Keratinocyte (primary cell): ENCODE measurements around the gene IFITM10. TPM values are rescaled to one million over a fixed set of nuclear protein-coding genes. Genes with fewer than 3 reads are reported as not detected.
"Not testable (repeated sequence)": the region's sequence is repeated elsewhere in the genome, so short reads cannot be mapped to it uniquely, and the experiment has no call there.

Experiments
- DNase-seq: peaks from one replicate; pipeline ENCODE4 v3.0.0-alpha.2; 2011; ENCODE audit warnings: low read depth, missing footprints, low spot score
- FAIRE-seq: peaks from 2 replicates; lab custom pipeline; 2011; peaks lifted over from hg19 to GRCh38; lab: Jason Lieb, UNC
- H2AFZ ChIP-seq: 2 replicates; pipeline ENCODE4 v1.6.0; 2012; ENCODE audit warnings: low read length, control low read depth, inconsistent platforms; ENCODE audit not compliant: control insufficient read depth
- H3K27ac ChIP-seq: 2 replicates; pipeline ENCODE4 v1.5.1; 2011; ENCODE audit warnings: low read length; ENCODE audit not compliant: control insufficient read depth, insufficient read depth
- H3K27me3 ChIP-seq: 3 replicates; pipeline ENCODE4 v1.6.0; 2011; ENCODE audit warnings: low read length; ENCODE audit not compliant: control insufficient read depth, insufficient read depth; ENCODE audit errors: extremely low read depth
- H3K36me3 ChIP-seq, 2 experiments: 2 replicates in 1 of 2; 3 replicates in 1 of 2; pipeline ENCODE4 v1.5.1; 2011; ENCODE audit warnings: low read length in 2 of 2, mild to moderate bottlenecking in 1 of 2; ENCODE audit not compliant: control insufficient read depth in 2 of 2, insufficient read depth in 2 of 2; ENCODE audit errors: extremely low read depth in 1 of 2
- H3K4me1 ChIP-seq: 3 replicates; pipeline ENCODE4 v1.5.1; 2011; ENCODE audit warnings: low read length; ENCODE audit not compliant: control insufficient read depth, insufficient read depth; ENCODE audit errors: extremely low read depth
- H3K4me2 ChIP-seq: 3 replicates; pipeline ENCODE4 v1.6.0; 2011; ENCODE audit warnings: low read depth, low read length; ENCODE audit not compliant: control insufficient read depth, insufficient read depth; ENCODE audit errors: extremely low read depth
- H3K4me3 ChIP-seq, 3 experiments: fragments of 200-600 bp in 1 of 3; sonication (generic) in 1 of 3; 2 replicates in 2 of 3; 3 replicates in 1 of 3; pipeline ENCODE4 v1.5.1; 2011 to 2016; ENCODE audit warnings: low read length in 3 of 3, mild to moderate bottlenecking in 3 of 3, control low read depth in 2 of 3, inconsistent platforms in 1 of 3, low read depth in 1 of 3, mixed read lengths in 1 of 3, mixed run types in 1 of 3, moderate library complexity in 1 of 3; ENCODE audit not compliant: control insufficient read depth in 2 of 3, insufficient read depth in 2 of 3; ENCODE audit errors: extremely low read depth in 1 of 3
- H3K79me2 ChIP-seq: 2 replicates; pipeline ENCODE4 v1.6.0; 2012; ENCODE audit warnings: low read length; ENCODE audit not compliant: control insufficient read depth, insufficient read depth
- H3K9ac ChIP-seq: 3 replicates; pipeline ENCODE4 v1.6.0; 2011; ENCODE audit warnings: low read length; ENCODE audit not compliant: control insufficient read depth, insufficient read depth; ENCODE audit errors: extremely low read depth
- H3K9me1 ChIP-seq: 3 replicates; pipeline ENCODE4 v1.6.0; 2011; ENCODE audit warnings: low read length; ENCODE audit not compliant: control insufficient read depth, insufficient read depth; ENCODE audit errors: extremely low read depth
- H3K9me3 ChIP-seq: 2 replicates; pipeline ENCODE4 v1.5.1; 2012; ENCODE audit warnings: low read depth, low read length; ENCODE audit not compliant: control insufficient read depth
- H4K20me1 ChIP-seq: 3 replicates; pipeline ENCODE4 v1.6.0; 2011; ENCODE audit warnings: low read length; ENCODE audit not compliant: control insufficient read depth, insufficient read depth; ENCODE audit errors: extremely low read depth
- CTCF ChIP-seq, 3 experiments: IDR thresholded peaks in 1 of 3; conservative IDR thresholded peaks in 1 of 3; optimal IDR thresholded peaks in 1 of 3; 2 replicates in 2 of 3; 3 replicates in 1 of 3; pipeline versions ENCODE3 to v1.5.1; 2011; ENCODE audit warnings: low read length in 3 of 3, mild to moderate bottlenecking in 3 of 3, moderate library complexity in 2 of 3, control low read depth in 1 of 3, inconsistent platforms in 1 of 3; ENCODE audit not compliant: insufficient read depth in 2 of 3; ENCODE audit errors: extremely low read depth in 1 of 3
- EZH2 ChIP-seq: IDR thresholded peaks from one replicate; pipeline ENCODE4 v1.6.1; 2012; ENCODE audit warnings: inconsistent platforms, mild to moderate bottlenecking, low read length, moderate library complexity
- dilution Hi-C: fragments of 300-500 bp; cut with MboI; formaldehyde crosslinking; loops from one replicate; pipeline ENCODE4 v1.7.0; 2020; ENCODE audit warnings: low sequenced_read_pairs; ENCODE audit not compliant: extremely low pct_ligation_motif_present
- polyA plus RNA-seq, 5 experiments: library from polyadenylated mRNA; depleted of rRNA in 3 of 5; stranded (reverse) in 3 of 5; stranded (forward) in 1 of 5; unstranded in 1 of 5; fragments of >200 nt; gene quantifications; 1 replicate in 1 of 5; 2 replicates in 3 of 5; 3 replicates in 1 of 5; pipeline versions ENCODE4 v1.2.1 to v1.2.3, GENCODE V29; 2011 to 2012; ENCODE audit warnings: missing spikeins in 2 of 5, low read depth in 1 of 5, low replicate concordance in 1 of 5

IFITM10 gene
- polyA plus RNA-seq, 1 donor (not counting 4 experiments of a cell fraction or from before 2014, with no cell fraction given): 0.14 TPM

GRCh38 chr11:1691026-1691877 is 59.1 kb downstream of the IFITM10 start:
- Histone ChIP-seq H4K20me1 (no peaks in the 10 kb centered on the region), H3K4me2 (no peak overlapping the region), H3K36me3 (no peaks in the 10 kb centered on the region), H3K9me1 (no peaks in the 10 kb centered on the region), H3K27ac (no peak overlapping the region), H3K9me3 (no peaks in the 10 kb centered on the region), H3K27me3 (no peaks in the 10 kb centered on the region), H3K79me2 (no peaks in the 10 kb centered on the region), H2AFZ (no peak overlapping the region), H3K4me1 (peaks cover 7% of the 10 kb centered on the region), H3K9ac (no peak overlapping the region), H3K4me3 (no peak overlapping the region)
- FAIRE-seq: no peak
- TF ChIP-seq CTCF (optimal IDR thresholded peaks at IDR 0.05 in 1 of 3, IDR thresholded peaks at IDR 0.05 in 1 of 3, conservative IDR thresholded peaks at IDR 0.05 in 1 of 3; ENCODE audit: extremely low read depth in 1 of 3, insufficient read depth in 2 of 3, low read length in 3 of 3): no peak
- no peak for TF ChIP-seq EZH2
- dilution Hi-C loops: no loop called here
- no peak for DNase-seq

- dilution Hi-C loops: no loop called here
- H3K4me3 ChIP-seq: no peak overlapping the region
- no peak overlapping the region for H2AFZ ChIP-seq
- H3K79me2 ChIP-seq: no peaks in the 10 kb centered on the region
- H4K20me1 ChIP-seq: no peaks in the 10 kb centered on the region
- no peaks in the 10 kb centered on the region for H3K27me3 ChIP-seq
- H3K9ac ChIP-seq: no peak overlapping the region
- H3K4me2 ChIP-seq: no peak overlapping the region
- H3K27ac ChIP-seq: no peak overlapping the region
- no peaks in the 10 kb centered on the region for H3K9me1 ChIP-seq
- no peak for FAIRE-seq
- peaks cover 7% of the 10 kb centered on the region for H3K4me1 ChIP-seq
- TF ChIP-seq EZH2: no peak
- TF ChIP-seq CTCF (optimal IDR thresholded peaks at IDR 0.05 in 1 of 3, IDR thresholded peaks at IDR 0.05 in 1 of 3, conservative IDR thresholded peaks at IDR 0.05 in 1 of 3; ENCODE audit: extremely low read depth in 1 of 3, insufficient read depth in 2 of 3, low read length in 3 of 3): no peak
- no peaks in the 10 kb centered on the region for H3K36me3 ChIP-seq
- no peak for DNase-seq
- no peaks in the 10 kb centered on the region for H3K9me3 ChIP-seq
These were observed 60.0 kb downstream of the IFITM10 start for GRCh38 chr11:1690167-1691025.

GRCh38 chr11:1689250-1690166 is 60.9 kb downstream of the IFITM10 start:
- H3K4me2 ChIP-seq, H3K9me1 ChIP-seq, H3K4me3 ChIP-seq, H4K20me1 ChIP-seq, H2AFZ ChIP-seq, H3K79me2 ChIP-seq, H3K27me3 ChIP-seq, H3K9me3 ChIP-seq, H3K36me3 ChIP-seq, DNase-seq, FAIRE-seq, H3K27ac ChIP-seq, dilution Hi-C loops, H3K4me1 ChIP-seq, H3K9ac ChIP-seq: not testable (repeated sequence)
